T-helper 2 cell (primary cell): ENCODE data around the gene SHTN1.

Experiments
- DNase-seq, 5 experiments: peaks; one replicate each; pipeline versions ENCODE4 v3.0.0 to v3.0.0-alpha.2; 2012 to 2022

The SHTN1 gene

DNA sequence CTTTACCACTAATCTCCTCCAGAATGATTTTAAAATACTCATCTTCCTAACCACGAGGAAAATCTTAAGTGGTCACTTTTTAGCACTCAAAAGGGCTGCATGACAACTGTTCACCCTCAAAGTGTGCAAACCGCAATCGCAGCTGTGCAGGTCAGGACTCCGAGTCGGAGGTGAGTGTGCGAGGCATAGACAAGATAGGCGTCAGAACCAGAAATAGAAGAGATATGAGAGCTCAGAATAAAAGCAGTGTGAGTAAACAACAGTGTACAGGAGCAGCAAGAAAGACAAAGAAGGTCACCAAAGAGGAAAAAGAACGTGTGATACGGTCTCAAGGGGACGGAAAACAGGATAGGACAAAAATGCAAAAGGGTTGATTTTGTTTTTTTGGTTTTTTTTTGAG lies 173.2 kb downstream of the SHTN1 start:
- DNase-seq: no peak
